ENCODE measurements around the gene SPATA31D3.

- TF ChIP-seq CTCF (IDR thresholded peaks at IDR 0.05) (no peak), EZH2 (IDR thresholded peaks at IDR 0.05; ENCODE audit: borderline replicate concordance, insufficient read depth, low read depth, low read length, poor library complexity, severe bottlenecking) (no peak)
These were observed 44.4 kb upstream of the SPATA31D3 start for GRCh38 chr9:81898851-81899250.

Measured in B cell (primary cell).